A673 (cell line): ENCODE data around the gene M1AP.

Experiments
- EZH2 ChIP-seq: fragments of 200-600 bp; sonication (generic); IDR thresholded peaks from 2 replicates; pipeline ENCODE4 v1.6.1; 2017; ENCODE audit warnings: borderline replicate concordance, low read depth, mild to moderate bottlenecking, mixed read lengths, antibody characterized with exemption, low read length; ENCODE audit not compliant: poor library complexity, severe bottlenecking
- TF ChIP-seq, protein P1 (sequence below): fragments of 300-800, 200-600 bp; sonication (generic); conservative IDR thresholded peaks from 2 replicates; pipeline ENCODE4 v1.5.1; 2017; ENCODE audit warnings: low read depth, mild to moderate bottlenecking, antibody characterized with exemption, low read length, moderate library complexity, mixed read lengths

- TF ChIP-seq, protein P1, sequence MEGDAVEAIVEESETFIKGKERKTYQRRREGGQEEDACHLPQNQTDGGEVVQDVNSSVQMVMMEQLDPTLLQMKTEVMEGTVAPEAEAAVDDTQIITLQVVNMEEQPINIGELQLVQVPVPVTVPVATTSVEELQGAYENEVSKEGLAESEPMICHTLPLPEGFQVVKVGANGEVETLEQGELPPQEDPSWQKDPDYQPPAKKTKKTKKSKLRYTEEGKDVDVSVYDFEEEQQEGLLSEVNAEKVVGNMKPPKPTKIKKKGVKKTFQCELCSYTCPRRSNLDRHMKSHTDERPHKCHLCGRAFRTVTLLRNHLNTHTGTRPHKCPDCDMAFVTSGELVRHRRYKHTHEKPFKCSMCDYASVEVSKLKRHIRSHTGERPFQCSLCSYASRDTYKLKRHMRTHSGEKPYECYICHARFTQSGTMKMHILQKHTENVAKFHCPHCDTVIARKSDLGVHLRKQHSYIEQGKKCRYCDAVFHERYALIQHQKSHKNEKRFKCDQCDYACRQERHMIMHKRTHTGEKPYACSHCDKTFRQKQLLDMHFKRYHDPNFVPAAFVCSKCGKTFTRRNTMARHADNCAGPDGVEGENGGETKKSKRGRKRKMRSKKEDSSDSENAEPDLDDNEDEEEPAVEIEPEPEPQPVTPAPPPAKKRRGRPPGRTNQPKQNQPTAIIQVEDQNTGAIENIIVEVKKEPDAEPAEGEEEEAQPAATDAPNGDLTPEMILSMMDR, result no peak
- no peak for TF ChIP-seq EZH2
Observed at GRCh38 chr2:74628538-74629105, 19.5 kb downstream of the M1AP start.
